H1 (cell line): ENCODE data around the gene ALDH1A2. TPM values are rescaled to one million over a fixed set of nuclear protein-coding genes. Genes with fewer than 3 reads are reported as not detected.

ENCODE experiments used
- CTCF ChIA-PET: fragments of 300-600 bp; sonication (Branson Sonifier 250); formaldehyde crosslinking; loops from one replicate; lab custom pipeline; 2021; ENCODE audit not compliant: partially characterized antibody; lab: Charles Lee
- POLR2A ChIA-PET: fragments of 300-600 bp; sonication (Branson Sonifier 250); formaldehyde crosslinking; loops from one replicate; lab custom pipeline; 2021; ENCODE audit warnings: inconsistent platforms; ENCODE audit not compliant: partially characterized antibody; lab: Charles Lee
- DNase-seq, 2 experiments: peaks; one replicate each; pipeline versions ENCODE4 v3.0.0 to v3.0.0-alpha.2; 2010 to 2022; ENCODE audit warnings: low spot score in 2 of 2, low read depth in 1 of 2, mixed read lengths in 1 of 2
- FAIRE-seq: peaks from 2 replicates; lab custom pipeline; 2011; peaks lifted over from hg19 to GRCh38; lab: Jason Lieb, UNC
- H2AFZ ChIP-seq: 2 replicates; pipeline ENCODE4 v1.8.1; 2012; ENCODE audit warnings: low read length, inconsistent platforms
- H2AK5ac ChIP-seq: 2 replicates; pipeline ENCODE4 v1.6.1; 2013; ENCODE audit warnings: low read depth, low read length
- H2BK120ac ChIP-seq: replicated peaks from 2 replicates; pipeline ENCODE3; 2013; ENCODE audit warnings: low read depth, low read length, inconsistent platforms
- H2BK12ac ChIP-seq: 2 replicates; pipeline ENCODE4 v1.6.1; 2013; ENCODE audit warnings: low read depth, low read length
- H2BK15ac ChIP-seq: 2 replicates; pipeline ENCODE4 v1.6.1; 2013; ENCODE audit warnings: low read length
- H2BK20ac ChIP-seq: 2 replicates; pipeline ENCODE4 v1.6.1; 2013; ENCODE audit warnings: low read length
- H2BK5ac ChIP-seq: 2 replicates; pipeline ENCODE4 v1.6.1; 2013; ENCODE audit warnings: low read depth, low read length
- H3K14ac ChIP-seq: 2 replicates; pipeline ENCODE4 v1.6.1; 2013; ENCODE audit warnings: inconsistent platforms; ENCODE audit not compliant: insufficient read length
- H3K18ac ChIP-seq: 2 replicates; pipeline ENCODE4 v1.6.1; 2013; ENCODE audit warnings: low read length; ENCODE audit errors: extremely low read depth
- H3K23ac ChIP-seq: 2 replicates; pipeline ENCODE4 v1.6.1; 2013; ENCODE audit warnings: inconsistent platforms; ENCODE audit not compliant: insufficient read length
- H3K23me2 ChIP-seq: 2 replicates; pipeline ENCODE4 v1.6.1; 2013; ENCODE audit warnings: low read depth, low read length
- H3K27ac ChIP-seq: 2 replicates; pipeline ENCODE4 v1.6.1; 2011; ENCODE audit warnings: low read depth, low read length, inconsistent platforms
- H3K27me3 ChIP-seq, 4 experiments: replicated peaks in 1 of 4; 1 replicate in 1 of 4; 2 replicates in 3 of 4; pipeline versions ENCODE4 v1.6.1 to v1.8.1; 2011 to 2013; ENCODE audit warnings: low read length in 3 of 4, mild to moderate bottlenecking in 3 of 4, inconsistent platforms in 2 of 4, mixed read lengths in 2 of 4, moderate library complexity in 1 of 4; ENCODE audit not compliant: control insufficient read depth in 3 of 4, insufficient read depth in 3 of 4; ENCODE audit errors: extremely low read depth in 1 of 4
- H3K36me3 ChIP-seq, 4 experiments: 2 replicates each; pipeline versions ENCODE4 v1.6.1 to v1.8.1; 2011 to 2013; ENCODE audit warnings: mild to moderate bottlenecking in 4 of 4, low read length in 3 of 4, moderate library complexity in 2 of 4, control low read depth in 1 of 4, inconsistent platforms in 1 of 4; ENCODE audit not compliant: insufficient read depth in 4 of 4, control insufficient read depth in 2 of 4
- H3K4ac ChIP-seq: replicated peaks from 2 replicates; pipeline ENCODE3; 2013; ENCODE audit warnings: low read length, low read depth, mixed read lengths, inconsistent platforms; ENCODE audit not compliant: insufficient read length
- H3K4me1 ChIP-seq, 4 experiments: replicated peaks in 1 of 4; 1 replicate in 1 of 4; 2 replicates in 3 of 4; pipeline versions ENCODE4 v1.6.1 to v1.8.1; 2011 to 2013; ENCODE audit warnings: low read length in 3 of 4, inconsistent platforms in 2 of 4, mixed read lengths in 1 of 4; ENCODE audit not compliant: insufficient read depth in 4 of 4, control insufficient read depth in 3 of 4
- H3K4me2 ChIP-seq, 2 experiments: 2 replicates each; pipeline versions ENCODE4 v1.6.1 to v1.8.1; 2011 to 2013; ENCODE audit warnings: low read depth in 2 of 2, low read length in 2 of 2, control low read depth in 1 of 2, inconsistent platforms in 1 of 2, mild to moderate bottlenecking in 1 of 2; ENCODE audit not compliant: insufficient read depth in 1 of 2
- H3K4me3 ChIP-seq, 4 experiments: fragments of 200-600, 300-600 bp in 1 of 4; sonication (generic), shearing (Covaris generic), sonication (Bioruptor Twin) in 1 of 4; 2 replicates each; pipeline versions ENCODE4 v1.5.1 to v1.8.1; 2011 to 2016; ENCODE audit warnings: low read length in 4 of 4, low read depth in 3 of 4, control low read depth in 2 of 4, inconsistent platforms in 2 of 4, mild to moderate bottlenecking in 2 of 4, mixed read lengths in 1 of 4, moderate library complexity in 1 of 4; ENCODE audit not compliant: insufficient read depth in 2 of 4; ENCODE audit errors: extremely low read depth in 1 of 4
- H3K56ac ChIP-seq: replicated peaks from 2 replicates; pipeline ENCODE3; 2013; ENCODE audit warnings: low read depth, mild to moderate bottlenecking, mixed read lengths, low read length, inconsistent platforms; ENCODE audit not compliant: insufficient read length
- H3K79me1 ChIP-seq: 2 replicates; pipeline ENCODE4 v1.6.1; 2013; ENCODE audit warnings: low read depth, low read length, control low read depth
- H3K79me2 ChIP-seq, 2 experiments: 2 replicates each; pipeline versions ENCODE4 v1.6.1 to v1.8.1; 2012 to 2013; ENCODE audit warnings: low read length in 2 of 2, mild to moderate bottlenecking in 2 of 2, inconsistent platforms in 1 of 2; ENCODE audit not compliant: insufficient read depth in 2 of 2, control insufficient read depth in 1 of 2
- H3K9ac ChIP-seq, 4 experiments: replicated peaks in 1 of 4; 1 replicate in 1 of 4; 2 replicates in 3 of 4; pipeline versions ENCODE4 v1.6.1 to v1.8.1; 2011 to 2013; ENCODE audit warnings: low read depth in 3 of 4, low read length in 3 of 4, control low read depth in 2 of 4, mild to moderate bottlenecking in 2 of 4, moderate library complexity in 2 of 4, inconsistent platforms in 1 of 4; ENCODE audit errors: extremely low read depth in 1 of 4
- H3K9me3 ChIP-seq, 2 experiments: 2 replicates each; pipeline versions ENCODE4 v1.6.1 to v1.8.1; 2012 to 2013; ENCODE audit warnings: mild to moderate bottlenecking in 2 of 2, moderate library complexity in 2 of 2, control low read depth in 1 of 2, inconsistent platforms in 1 of 2, low read depth in 1 of 2, low read length in 1 of 2, mixed read lengths in 1 of 2; ENCODE audit not compliant: insufficient read depth in 2 of 2
- H4K20me1 ChIP-seq, 2 experiments: replicated peaks in 1 of 2; 2 replicates each; pipeline versions ENCODE3 to v1.8.1; 2011 to 2013; ENCODE audit warnings: inconsistent platforms in 2 of 2, low read length in 2 of 2, mild to moderate bottlenecking in 1 of 2; ENCODE audit not compliant: insufficient read depth in 2 of 2, control insufficient read depth in 1 of 2
- H4K5ac ChIP-seq: 2 replicates; pipeline ENCODE4 v1.6.1; 2013; ENCODE audit warnings: low read length, low read depth, mixed read lengths, inconsistent platforms; ENCODE audit not compliant: insufficient read length
- H4K8ac ChIP-seq: 2 replicates; pipeline ENCODE4 v1.8.0; 2013; ENCODE audit warnings: mild to moderate bottlenecking, moderate library complexity, low read length, inconsistent platforms; ENCODE audit not compliant: insufficient read depth; ENCODE audit errors: extremely low read depth
- H4K91ac ChIP-seq: replicated peaks from 2 replicates; pipeline ENCODE3; 2013; ENCODE audit warnings: low read length, mixed read lengths, inconsistent platforms; ENCODE audit not compliant: insufficient read length
- CBX8 ChIP-seq: fragments of 300-800, 300-1000 bp; sonication (generic); IDR thresholded peaks from 2 replicates; pipeline ENCODE4 v1.7.1; 2016; ENCODE audit warnings: low read depth, low read length, borderline replicate concordance
- CEBPB ChIP-seq: IDR thresholded peaks from 2 replicates; pipeline ENCODE4 v1.6.1; 2012; ENCODE audit warnings: low read depth, low read length
- WGBS, 2 experiments: shearing (Covaris generic) in 1 of 2; methylation state at CpG; one replicate each; pipeline versions ENCODE4 v1.1.6 to v1.1.7; 2013 to 2015; ENCODE audit warnings: low lambda C conversion rate in 2 of 2, mixed read lengths in 2 of 2, inconsistent platforms in 1 of 2, low coverage in 1 of 2, missing lambda C conversion rate in 1 of 2; ENCODE audit not compliant: insufficient replicate concordance in 2 of 2, insufficient coverage in 1 of 2, insufficient read length in 1 of 2; ENCODE audit errors: extremely low coverage in 1 of 2, missing lambda C conversion rate in 1 of 2; 5-methylcytosine and 5-hydroxymethylcytosine counted together
- polyA plus RNA-seq, 7 experiments: library from polyadenylated mRNA; depleted of rRNA in 3 of 7; stranded (reverse) in 5 of 7; unstranded in 2 of 7; fragments of >200 nt in 5 of 7; fragments of 200-250 nt in 2 of 7; gene quantifications; 1 replicate in 5 of 7; 2 replicates in 1 of 7; 4 replicates in 1 of 7; pipeline versions ENCODE4 v1.2.1 to v1.2.3, GENCODE V29; 2011 to 2013; ENCODE audit warnings: missing spikeins in 2 of 7, mixed read lengths in 2 of 7
- total RNA-seq: library from RNA; stranded (reverse); fragmentation: NEBNext Ultra II Directional; extraction: Animal tissue kit (Norgen Biotek cat#: 25700); gene quantifications from 2 replicates; pipeline ENCODE4 v1.2.1, GENCODE V29; 2021

Gene ALDH1A2
- total and polyA plus RNA-seq, 2 of the 8 experiments (the other 6 are each of a cell fraction or from before 2014, with no cell fraction given): 0.06 to 0.24 TPM

DNA sequence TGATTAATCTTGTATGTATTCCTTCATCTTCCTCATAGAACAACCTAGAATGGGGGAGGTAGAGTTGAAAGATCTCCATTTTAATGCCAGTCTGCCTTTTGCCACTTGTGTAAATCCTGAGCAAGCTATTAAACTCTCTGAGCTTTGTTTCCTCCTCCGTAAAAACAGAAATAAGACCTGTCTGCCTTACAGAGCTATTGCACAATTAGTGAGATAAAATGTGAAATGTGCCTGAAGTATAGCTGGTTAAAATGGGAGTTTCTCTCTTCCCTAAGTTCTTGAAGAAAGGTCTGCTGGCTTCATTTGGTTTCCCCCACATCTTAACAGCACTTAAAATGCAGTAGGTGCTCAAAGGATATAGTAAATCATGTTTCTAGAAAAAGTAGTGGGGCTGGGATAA is 19.0 kb downstream of the ALDH1A2 start:
- no peak overlapping the region for H3K4me2 ChIP-seq
- H2BK12ac ChIP-seq: no peak overlapping the region
- H3K27ac ChIP-seq: no peak overlapping the region
- H3K9ac ChIP-seq: no peak overlapping the region
- no peak overlapping the region for H2BK120ac ChIP-seq
- H4K5ac ChIP-seq: no peak overlapping the region
- POLR2A ChIA-PET: no interaction called here
- H4K91ac ChIP-seq: no peak overlapping the region
- H3K79me2 ChIP-seq: no peaks in the 10 kb centered on the region
- no peak overlapping the region for H3K4me3 ChIP-seq
- H2AK5ac ChIP-seq: no peak overlapping the region
- no peak overlapping the region for H3K56ac ChIP-seq
- no peak overlapping the region for H3K14ac ChIP-seq
- peaks cover 2 to 11% (median 5%) of the 10 kb centered on the region in 4 experiments; a peak in 5 of 7 replicates for H3K4me1 ChIP-seq
- no peak for DNase-seq
- peaks cover 0 to 8% (median 4%) of the 10 kb centered on the region in 4 experiments; a peak in 4 of 7 replicates for H3K27me3 ChIP-seq
- no peak overlapping the region for H3K18ac ChIP-seq
- H3K4ac ChIP-seq: no peak overlapping the region
- H3K9me3 ChIP-seq: no peaks in the 10 kb centered on the region
- FAIRE-seq: no peak
- no peak overlapping the region for H2BK5ac ChIP-seq
- TF ChIP-seq CEBPB (peak; percentile 22; the same call in 1 of the 2 replicates), CBX8 (no peak)
- H2AFZ ChIP-seq: no peak overlapping the region
- no peak overlapping the region for H3K23ac ChIP-seq
- H4K20me1 ChIP-seq: peaks cover 0 to 1% of the 10 kb centered on the region in 2 experiments
- H2BK20ac ChIP-seq: no peak overlapping the region
- H3K36me3 ChIP-seq: no peaks in the 10 kb centered on the region
- no peak overlapping the region for H4K8ac ChIP-seq
- 86% methylated on average over 1 of the region's 1 CpG; no CpG with 5 or more reads in 1 of the 2 experiments for WGBS, 2 experiments
- CTCF ChIA-PET: interaction anchor here (1.0 kb wide), 2 partner anchors 10 to 46 kb away, joined by 3 read pairs; no protein-coding TSS in a partner anchor
- no peaks in the 10 kb centered on the region for H3K79me1 ChIP-seq
- no peak overlapping the region for H2BK15ac ChIP-seq
- no peaks in the 10 kb centered on the region for H3K23me2 ChIP-seq
